GM13976 (cell line): ENCODE data around the gene RAPH1.
"Not testable (repeated sequence)": the region's sequence is repeated elsewhere in the genome, so short reads cannot be mapped to it uniquely, and the experiment has no call there.

Experiments
- DNase-seq: peaks from one replicate; pipeline ENCODE4 v3.0.0; 2012; ENCODE audit warnings: low spot score
- CTCF ChIP-seq: IDR thresholded peaks from 2 replicates; pipeline ENCODE4 v1.5.1; 2012; ENCODE audit warnings: borderline replicate concordance, mild to moderate bottlenecking; ENCODE audit not compliant: insufficient read depth; ENCODE audit errors: extremely low read depth, missing control alignments, control extremely low read depth
- in situ Hi-C: fragments of 300-500 bp; cut with MboI; formaldehyde crosslinking; loops from one replicate; pipeline ENCODE4 v1.12.0; 2022; ENCODE audit warnings: low sequenced_read_pairs, mixed read lengths, inconsistent platforms; ENCODE audit not compliant: unreplicated experiment

The RAPH1 gene

GRCh38 chr2:203436496-203436895, 98.6 kb downstream of the RAPH1 start:
- in situ Hi-C loops: loop anchor here (25.0 kb wide), 2 partner anchors 199 to 849 kb away; partner anchors contain the start of gene CYP20A1
- TF ChIP-seq CTCF: no peak

GRCh38 chr2:203432811-203433210, 102.3 kb downstream of the RAPH1 start:
- DNase-seq: no peak
- in situ Hi-C loops: loop anchor here (25.0 kb wide), 2 partner anchors 196 to 846 kb away; partner anchors contain the start of gene CYP20A1
- TF ChIP-seq CTCF: no peak

More at GRCh38 chr2:203436496-203436895, 98.6 kb downstream of the RAPH1 start:
- no peak for DNase-seq

GRCh38 chr2:203431391-203432185, 103.5 kb downstream of the RAPH1 start:
- DNase-seq: no peak
- in situ Hi-C loops: loop anchor here (25.0 kb wide), 2 partner anchors 194 to 844 kb away; partner anchors contain the start of gene CYP20A1
- no peak for TF ChIP-seq CTCF

GRCh38 chr2:203429643-203430042, 105.5 kb downstream of the RAPH1 start:
- not testable (repeated sequence) for DNase-seq
- in situ Hi-C loops: loop anchor here (25.0 kb wide), 2 partner anchors 192 to 842 kb away; partner anchors contain the start of gene CYP20A1

GRCh38 chr2:203427061-203427460, 108.0 kb downstream of the RAPH1 start:
- DNase-seq: no peak
- TF ChIP-seq CTCF: no peak
- in situ Hi-C loops: loop anchor here (25.0 kb wide), 2 partner anchors 190 to 840 kb away; partner anchors contain the start of gene CYP20A1

GRCh38 chr2:203418271-203418670, 116.8 kb downstream of the RAPH1 start:
- no peak for TF ChIP-seq CTCF
- in situ Hi-C loops: no loop called here
- no peak for DNase-seq

GRCh38 chr2:203413796-203414195, 121.3 kb downstream of the RAPH1 start:
- in situ Hi-C loops: no loop called here
- no peak for DNase-seq
- TF ChIP-seq CTCF: no peak
